HEK293T (cell line): Measurements from ENCODE around the gene CCL27.

Experiments
- ELF4 ChIP-seq: fragments of 450-650 bp; IDR thresholded peaks from 2 replicates; pipeline ENCODE4 v1.6.1; 2017; ENCODE audit warnings: antibody characterized with exemption
- FOXM1 ChIP-seq: fragments of 450-650 bp; IDR thresholded peaks from 2 replicates; pipeline ENCODE4 v1.6.1; 2017; ENCODE audit warnings: mild to moderate bottlenecking, borderline replicate concordance
- L3MBTL2 ChIP-seq: fragments of 450-650 bp; conservative IDR thresholded peaks from 2 replicates; pipeline ENCODE4 v1.6.1; 2016; ENCODE audit warnings: mild to moderate bottlenecking

DNA sequence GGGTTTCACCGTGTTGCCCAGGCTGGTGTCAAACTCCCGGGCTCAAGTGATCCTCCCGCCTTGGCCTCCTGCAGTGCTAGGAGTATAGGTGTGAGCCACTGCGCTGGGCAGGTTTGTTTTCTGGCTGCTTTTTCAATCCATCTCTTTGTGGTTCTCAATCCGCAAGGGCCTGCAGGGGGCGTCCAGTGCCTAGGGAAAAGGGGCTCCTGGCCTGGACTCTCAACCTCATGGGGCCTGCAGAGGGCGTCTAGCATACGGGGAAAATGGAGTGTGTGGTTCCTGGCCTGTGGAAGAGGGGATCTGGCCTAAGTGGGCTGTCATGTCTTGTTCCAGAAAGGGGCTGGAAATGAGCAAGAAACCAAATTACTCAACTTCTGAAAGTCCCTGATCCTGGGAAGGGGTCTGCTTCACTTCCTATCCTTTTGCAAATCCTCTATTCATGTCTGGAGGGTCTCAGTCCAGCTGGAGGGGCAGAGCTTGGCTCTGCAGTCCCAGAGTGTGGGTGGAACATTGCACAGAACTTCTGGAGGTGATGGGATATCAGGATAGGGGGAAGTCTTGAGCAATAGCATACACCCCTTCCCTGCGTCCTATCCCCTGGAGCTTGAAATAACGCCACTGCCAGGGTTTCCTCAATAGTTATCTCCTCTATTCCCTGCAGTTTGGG, 12.7 kb upstream of the CCL27 start:
- TF ChIP-seq FOXM1 (no peak), L3MBTL2 (no peak), ELF4 (no peak)
